ENCODE data around the gene GPR21. TPM values are rescaled to one million over a fixed set of nuclear protein-coding genes. Genes with fewer than 3 reads are reported as not detected.
A peak's percentile ranks its signal among the peaks of the same experiment; 100 is the strongest.

Gene GPR21
- 10 to 100 TPM in 1 of 4 donors, 1 to 10 TPM in 3; 4.0 to 11.8 (median 5.7) TPM for total RNA-seq

- 43 to 55% methylated on average over 7 of the region's 7 CpGs for WGBS, 2 donors
- H3K27me3 ChIP-seq, result no peaks in the 10 kb centered on the region
- TF ChIP-seq POLR2A (IDR thresholded peaks at IDR 0.05) (peak in 1 of 2 donors; percentile 40), CTCF (IDR thresholded peaks at IDR 0.05) (no peak)
- peak within 1 kb of the TSS in 1 of 3 donors; percentile 5 for H3K4me3 ChIP-seq (replicated peaks in 1 of 3)
- intact Hi-C loops (cut with DNase I), result no loop called here
- peaks cover 42 to 63% of the 10 kb centered on the region in 2 donors for H3K4me1 ChIP-seq
- peak in 1 of 2 donors; percentile 28 for DNase-seq
- H3K27ac ChIP-seq, result peak within 1 kb of the TSS; percentile 22 to 83 (median 44)
- H3K36me3 ChIP-seq, result peaks cover 0 to 5% of the 10 kb centered on the region in 2 donors
- no peaks in the 10 kb centered on the region for H3K9me3 ChIP-seq
Observed at GRCh38 chr9:123033352-123033751, at the start of gene GPR21. GPR21 (plus strand) TSS chr9:123033667; CDS start chr9:123034567, 900 bp downstream.

- H3K9me3 ChIP-seq, result no peaks in the 10 kb centered on the region
- no peak for DNase-seq
- no peak for TF ChIP-seq POLR2A (IDR thresholded peaks at IDR 0.05)
- TF ChIP-seq CTCF (IDR thresholded peaks at IDR 0.05), result no peak
- intact Hi-C loops (cut with DNase I), result loop anchor here (10.0 kb wide), 1 partner anchor 51 kb away; the partner anchor contains the start of gene ZBTB26
- no peaks in the 10 kb centered on the region for H3K4me1 ChIP-seq
- peaks cover 21% of the 10 kb centered on the region in 2 donors for H3K36me3 ChIP-seq
- peak overlapping the region in 1 of 3 donors; percentile 15 for H3K27ac ChIP-seq
- H3K4me3 ChIP-seq (replicated peaks in 1 of 3), result no peak overlapping the region
- WGBS, 2 donors, result 47 to 61% methylated on average over 5 of the region's 5 CpGs
- H3K27me3 ChIP-seq, result no peaks in the 10 kb centered on the region
Observed at GRCh38 chr9:122986010-122986409, 47.5 kb upstream of the GPR21 start.

- H3K4me1 ChIP-seq, result no peaks in the 10 kb centered on the region
- WGBS, 2 donors, result 92 to 97% methylated on average over 2 of the region's 2 CpGs
- peak overlapping the region in 1 of 3 donors; percentile 17 for H3K27ac ChIP-seq
- no peak for TF ChIP-seq CTCF (IDR thresholded peaks at IDR 0.05)
- no peak overlapping the region for H3K4me3 ChIP-seq (replicated peaks in 1 of 3)
- H3K9me3 ChIP-seq, result no peaks in the 10 kb centered on the region
- H3K36me3 ChIP-seq, result peaks cover 21% of the 10 kb centered on the region in 2 donors
- intact Hi-C loops (cut with DNase I), result loop anchor here (10.0 kb wide), 1 partner anchor 53 kb away; the partner anchor contains the start of gene ZBTB26
- DNase-seq, result no peak
- no peaks in the 10 kb centered on the region for H3K27me3 ChIP-seq
Observed at GRCh38 chr9:122988141-122988540, 45.3 kb upstream of the GPR21 start.

- Histone ChIP-seq H3K4me1 (no peaks in the 10 kb centered on the region), H3K9me3 (no peaks in the 10 kb centered on the region), H3K4me3 (replicated peaks in 1 of 3) (no peak overlapping the region), H3K36me3 (peaks cover 21% of the 10 kb centered on the region in 2 donors), H3K27me3 (no peaks in the 10 kb centered on the region), H3K27ac (peak overlapping the region in 1 of 3 donors; percentile 39)
- DNase-seq, result no peak
- 75 to 79% methylated on average over 8 of the region's 8 CpGs for WGBS, 2 donors
- no peak for TF ChIP-seq POLR2A (IDR thresholded peaks at IDR 0.05)
- TF ChIP-seq CTCF (IDR thresholded peaks at IDR 0.05), result no peak
- intact Hi-C loops (cut with DNase I), result loop anchor here (10.0 kb wide), 1 partner anchor 54 kb away; the partner anchor contains the start of gene ZBTB26
Observed at GRCh38 chr9:122988920-122989621, 44.4 kb upstream of the GPR21 start.

GRCh38 chr9:122991370-122991830 is 42.1 kb upstream of the GPR21 start:
- intact Hi-C loops (cut with DNase I), result no loop called here

More at GRCh38 chr9:122991370-122991830, 42.1 kb upstream of the GPR21 start:
- peak; percentile 13 to 23 for DNase-seq
- Histone ChIP-seq H3K4me3 (replicated peaks in 1 of 3) (no peak overlapping the region), H3K4me1 (no peaks in the 10 kb centered on the region), H3K27ac (peak overlapping the region in 1 of 3 donors; percentile 9), H3K27me3 (no peaks in the 10 kb centered on the region), H3K36me3 (peaks cover 20 to 23% of the 10 kb centered on the region in 2 donors), H3K9me3 (no peaks in the 10 kb centered on the region)
- WGBS, 2 donors, result 47 to 62% methylated on average over 4 of the region's 4 CpGs
- TF ChIP-seq POLR2A (IDR thresholded peaks at IDR 0.05) (no peak), CTCF (IDR thresholded peaks at IDR 0.05) (peak; percentile 42 to 74 (median 64))
